ENCODE results near the gene CNGA4.
"Not testable (repeated sequence)": the region's sequence is repeated elsewhere in the genome, so short reads cannot be mapped to it uniquely, and the experiment has no call there.

CNGA4 gene

DNA sequence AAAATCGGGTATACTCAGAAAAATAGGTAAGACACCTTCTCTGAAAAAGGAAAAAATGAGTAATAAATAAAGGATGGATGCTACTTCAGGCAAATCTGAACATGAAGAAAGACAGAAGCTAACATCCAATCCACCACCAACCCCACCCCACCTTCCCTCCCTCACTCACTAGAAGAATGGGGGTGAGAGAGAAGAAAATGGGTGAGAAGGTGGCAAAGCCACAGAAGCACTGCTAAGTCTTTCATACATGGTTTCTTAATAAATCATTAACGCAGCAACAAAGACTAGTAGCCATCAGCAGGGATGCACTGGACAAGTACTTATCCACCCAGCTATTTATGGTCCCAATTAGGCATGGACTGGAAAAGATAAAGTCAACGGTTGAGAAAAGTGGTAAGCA, 10.4 kb upstream of the CNGA4 start:
- DNase-seq = no peak

- no peak for DNase-seq
Measured at GRCh38 chr11:6229911-6230310, 9.0 kb upstream of the CNGA4 start.

- DNase-seq = no peak
Measured at GRCh38 chr11:6232899-6233298, 6.0 kb upstream of the CNGA4 start.

DNA sequence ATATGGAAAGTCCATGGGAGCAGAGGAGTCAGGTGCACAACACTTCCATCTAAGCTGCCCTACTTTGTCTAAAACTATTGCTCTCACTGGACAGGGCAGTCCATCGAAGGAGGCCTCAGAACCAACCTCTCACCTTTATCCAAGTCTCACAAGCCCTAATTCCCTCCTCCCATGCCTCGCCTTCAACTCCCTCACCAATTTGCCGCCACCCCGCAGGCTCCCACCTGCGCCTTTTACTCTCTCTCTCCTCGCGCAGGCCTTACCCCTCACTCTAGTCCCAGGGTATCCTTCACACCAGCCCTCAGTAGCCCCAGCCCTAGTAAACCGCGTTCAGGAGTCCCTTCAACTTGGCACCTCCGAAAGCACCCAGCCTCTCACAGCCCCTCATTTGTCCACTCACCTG, 4.9 kb upstream of the CNGA4 start:
- DNase-seq = no peak

GRCh38 chr11:6234387-6235107, 4.3 kb upstream of the CNGA4 start, which contains the start of gene FHIP1B:
TSS of gene FHIP1B (minus strand) at chr11:6234636. CDS start at chr11:6224516, 10,120 bp downstream.
- peak; percentile 98 for DNase-seq

- no peak for DNase-seq
Measured at GRCh38 chr11:6237266-6237665, 1.6 kb upstream of the CNGA4 start.

- DNase-seq = no peak
Measured at GRCh38 chr11:6237761-6238302, 1.1 kb upstream of the CNGA4 start.

GRCh38 chr11:6240139-6240538, 1.2 kb downstream of the CNGA4 start:
- DNase-seq = no peak

DNA sequence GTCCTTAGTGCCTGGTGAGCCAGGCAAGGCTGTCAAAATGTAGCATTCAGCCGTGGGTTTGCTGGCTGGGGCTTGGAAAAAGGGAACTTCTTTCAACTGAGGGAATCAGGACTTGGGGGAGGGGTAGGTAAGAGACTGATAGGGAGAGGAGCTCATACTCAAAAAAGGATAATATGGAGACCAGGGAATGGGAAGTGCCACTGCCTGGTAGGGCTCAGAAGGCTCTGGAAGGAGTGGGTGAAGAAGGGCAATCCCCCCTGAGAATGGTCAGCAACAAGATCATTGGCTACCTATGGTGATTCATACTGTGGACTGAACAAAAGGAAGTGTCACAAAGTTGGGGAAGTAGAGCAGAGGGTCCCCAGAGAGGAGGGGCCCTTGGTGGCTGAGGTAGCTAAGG, 1.9 kb downstream of the CNGA4 start:
- no peak for DNase-seq

DNA sequence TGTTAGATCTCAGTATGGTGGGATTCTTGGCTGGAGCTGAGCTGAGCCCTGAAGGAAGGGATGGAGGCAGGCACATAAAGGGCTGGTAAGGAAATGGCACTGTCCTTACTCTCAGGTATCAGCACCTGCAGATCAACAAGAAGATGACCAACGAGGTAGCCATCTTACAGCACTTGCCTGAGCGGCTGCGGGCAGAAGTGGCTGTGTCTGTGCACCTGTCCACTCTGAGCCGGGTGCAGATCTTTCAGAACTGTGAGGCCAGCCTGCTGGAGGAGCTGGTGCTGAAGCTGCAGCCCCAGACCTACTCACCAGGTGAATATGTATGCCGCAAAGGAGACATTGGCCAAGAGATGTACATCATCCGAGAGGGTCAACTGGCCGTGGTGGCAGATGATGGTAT, 2.4 kb downstream of the CNGA4 start:
- no peak for DNase-seq

DNA sequence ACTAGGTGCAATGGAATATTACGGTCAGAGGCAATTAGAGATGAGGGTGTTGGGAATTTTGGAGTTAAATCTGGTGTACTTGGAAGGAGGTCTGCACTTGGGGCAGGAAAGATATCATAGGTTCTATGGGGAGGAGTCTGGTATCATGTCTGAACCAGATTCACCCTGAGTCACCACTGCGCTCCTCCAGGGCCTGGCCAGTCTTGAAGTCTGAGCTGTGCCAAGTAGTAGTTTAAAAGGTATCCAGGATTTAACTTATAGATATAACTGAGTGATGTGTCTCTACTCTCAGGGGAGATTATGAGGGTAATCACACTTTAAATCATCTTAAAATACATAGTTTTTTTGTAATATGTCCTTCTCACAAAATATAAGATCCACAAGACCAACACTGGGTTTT, 6.6 kb downstream of the CNGA4 start:
- DNase-seq = peak; percentile 17

DNA sequence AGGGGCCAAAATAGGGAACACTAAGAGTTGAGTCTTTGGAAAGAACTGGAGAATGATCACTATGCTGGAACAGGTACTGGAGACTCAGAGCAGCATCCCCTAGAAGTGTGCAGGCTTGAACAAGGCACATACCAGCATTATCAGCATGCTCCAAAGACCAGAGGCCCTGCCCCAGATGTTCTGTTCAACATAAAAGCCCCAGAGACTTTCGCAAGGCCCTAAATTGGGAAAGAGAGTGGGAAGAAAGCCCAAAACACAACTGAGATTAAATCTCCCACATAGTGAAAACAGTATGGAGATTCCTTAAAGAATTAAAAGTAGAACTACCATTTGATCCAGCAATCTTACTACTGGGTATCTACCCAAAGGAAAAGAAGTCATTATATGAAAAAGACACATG, 9.4 kb downstream of the CNGA4 start:
- DNase-seq = peak; percentile 37

DNA sequence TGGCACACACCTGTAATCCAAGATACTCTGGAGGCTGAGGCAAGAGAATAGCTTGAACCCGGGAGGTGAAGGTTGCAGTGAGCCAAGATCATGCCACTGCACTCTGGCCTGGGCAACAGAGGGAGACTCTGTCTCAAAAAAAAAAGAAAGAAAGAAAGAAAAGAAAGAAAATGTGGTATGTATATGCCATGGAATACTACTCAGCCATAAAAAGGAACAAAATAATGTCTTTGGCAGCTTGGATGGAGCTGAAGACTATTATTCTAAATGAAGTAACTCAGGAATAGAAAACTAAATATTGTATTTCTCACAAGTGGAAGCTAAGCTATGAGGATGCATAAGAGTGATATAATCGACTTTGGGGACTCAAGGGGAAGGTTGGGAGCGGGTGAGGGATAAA, 10.0 kb downstream of the CNGA4 start:
- DNase-seq = not testable (repeated sequence)

DNA sequence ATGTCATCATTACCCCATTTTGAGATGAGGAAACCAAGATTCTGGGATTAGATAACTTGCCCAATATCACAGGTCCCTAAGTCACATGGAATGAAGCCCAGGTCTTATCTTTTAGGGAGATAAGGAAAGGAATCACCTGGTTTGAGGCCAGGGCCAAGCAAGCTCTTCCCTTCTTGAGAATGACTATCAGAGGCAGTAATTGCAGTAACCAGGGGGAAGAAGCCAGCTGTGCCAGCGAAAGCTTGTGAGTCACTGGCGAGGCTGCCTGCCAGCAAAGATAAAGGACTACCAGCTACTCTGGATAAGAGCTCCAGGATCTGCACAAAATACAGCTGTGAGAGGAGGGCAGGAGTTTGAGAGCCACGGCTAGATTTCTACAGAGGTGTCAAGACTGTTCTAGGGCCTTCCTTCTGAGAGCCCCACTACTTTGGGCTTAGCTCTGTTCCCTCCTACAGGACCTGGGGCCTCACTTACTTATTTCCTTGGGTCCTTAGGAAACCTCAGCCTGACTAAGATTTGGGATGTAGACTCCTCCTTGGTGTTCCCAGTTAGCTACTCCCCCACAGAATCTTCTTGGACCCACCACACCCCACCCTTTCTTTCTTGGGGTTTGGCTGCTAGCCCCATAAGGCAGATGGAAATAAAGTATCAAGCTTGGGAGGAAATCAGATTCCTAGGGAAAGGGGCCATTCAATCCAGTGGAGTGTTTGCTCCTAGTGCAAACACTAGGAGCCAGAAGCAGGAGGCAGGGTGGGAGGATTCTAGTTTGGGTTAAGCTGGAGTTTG, 11.1 kb downstream of the CNGA4 start:
- DNase-seq = peak; percentile 97

DNA sequence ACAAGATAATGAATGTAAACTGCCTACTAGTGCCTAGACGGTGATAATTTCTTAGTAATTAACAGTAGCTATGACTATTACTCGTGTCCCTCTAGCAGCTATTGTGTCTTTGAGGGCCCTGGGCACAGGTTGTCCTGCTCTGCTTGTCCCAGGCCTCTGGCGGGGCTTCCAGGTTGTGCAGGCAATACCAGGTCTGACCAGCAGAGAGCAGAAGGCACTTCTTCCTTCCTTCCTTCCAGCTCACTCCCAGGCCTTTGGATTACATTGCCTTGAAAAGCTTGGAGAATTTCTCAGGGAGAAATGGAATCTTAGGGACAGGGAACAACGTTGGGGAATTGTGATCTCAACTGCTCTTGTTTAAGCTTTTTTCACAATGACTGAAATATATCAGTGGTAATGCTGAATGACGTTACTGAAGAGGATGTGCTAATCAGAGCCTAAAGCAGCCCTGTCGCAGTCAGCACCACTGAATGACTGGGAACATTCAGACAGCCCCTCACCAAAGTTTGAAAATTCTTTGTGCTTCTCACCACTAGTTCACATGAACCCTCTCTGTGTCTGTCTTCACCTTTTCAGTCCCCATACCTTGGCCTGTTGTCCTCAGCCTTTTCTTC, 12.3 kb downstream of the CNGA4 start:
- peak; percentile 28 for DNase-seq

DNA sequence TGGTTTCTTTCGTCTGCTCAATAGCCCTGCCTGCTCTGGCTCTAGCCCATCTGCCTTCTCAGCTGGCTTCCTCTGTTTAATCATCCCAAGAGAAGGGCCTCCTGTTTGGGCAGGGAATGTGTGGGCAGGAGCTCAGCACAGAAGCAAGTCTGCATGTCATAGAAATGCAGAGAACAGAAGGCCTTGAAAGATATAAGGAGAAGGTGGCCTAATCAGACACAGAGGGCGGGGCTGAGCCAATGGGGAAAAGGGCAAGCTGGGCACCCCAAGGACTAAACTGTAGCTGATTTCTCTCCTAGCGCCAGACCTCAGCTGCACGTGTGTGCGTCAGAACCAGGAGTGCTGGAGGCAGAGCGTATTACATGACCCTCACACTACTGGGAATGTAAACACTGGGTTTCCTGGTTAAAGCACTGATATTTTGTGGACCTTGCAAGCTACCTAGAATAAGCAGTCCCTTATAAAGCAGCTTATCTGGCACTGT, 13.1 kb downstream of the CNGA4 start:
- DNase-seq = no peak

GRCh38 chr11:6253197-6253596, 14.3 kb downstream of the CNGA4 start:
- DNase-seq = no peak

GRCh38 chr11:6258141-6258540, 19.3 kb downstream of the CNGA4 start:
- no peak for DNase-seq

- no peak for DNase-seq
Measured at GRCh38 chr11:6258571-6259081, 19.7 kb downstream of the CNGA4 start.

DNA sequence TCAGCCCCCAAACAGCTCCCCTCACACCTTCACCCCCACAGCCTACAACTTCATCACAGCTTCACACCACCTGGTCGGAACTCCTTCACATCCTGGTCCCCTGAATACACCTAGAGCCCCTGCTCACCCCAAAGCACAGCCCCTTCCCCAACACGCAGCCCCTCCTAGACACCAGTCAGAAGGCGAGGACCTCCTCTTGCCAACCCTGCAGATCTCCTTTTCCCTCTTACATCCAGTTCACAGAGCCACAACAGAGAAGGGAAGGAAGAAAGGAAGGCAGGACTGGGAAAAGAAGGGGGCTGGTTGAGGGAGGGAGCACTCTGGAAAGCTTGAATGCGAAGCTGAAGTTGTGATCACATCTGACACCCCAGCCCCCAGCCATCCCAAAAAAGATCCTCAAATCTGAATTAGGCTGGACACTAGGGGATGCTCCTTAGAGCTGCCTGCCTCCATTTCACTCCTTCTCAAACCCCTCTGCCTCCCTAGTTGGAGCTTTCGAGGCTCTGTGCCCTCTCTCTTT, 21.4 kb downstream of the CNGA4 start:
- DNase-seq = no peak

DNA sequence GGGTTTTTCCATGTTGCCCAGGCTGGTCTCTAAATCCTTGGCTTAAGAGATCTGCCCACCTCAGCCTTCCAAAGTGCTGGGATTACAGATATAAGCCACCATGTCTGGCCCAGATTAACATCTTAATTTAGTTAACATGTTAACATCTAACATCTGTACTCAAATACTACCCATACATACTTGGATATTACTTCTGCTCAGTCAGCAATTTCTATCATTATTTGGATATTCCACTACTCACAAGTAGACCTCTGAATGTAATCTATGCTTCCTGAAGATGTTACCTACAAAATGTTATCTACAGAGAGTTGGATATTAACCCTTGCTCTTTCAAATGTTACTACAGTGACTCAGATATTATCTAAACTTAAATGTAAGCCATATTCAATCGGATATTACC, 24.8 kb downstream of the CNGA4 start:
- DNase-seq = no peak

- DNase-seq = no peak
Measured at GRCh38 chr11:6268820-6269219, 29.9 kb downstream of the CNGA4 start.

GRCh38 chr11:6269994-6270393, 31.1 kb downstream of the CNGA4 start:
- no peak for DNase-seq
